ENCODE measurements around the gene CRYGD. TPM values are rescaled to one million over a fixed set of nuclear protein-coding genes. Genes with fewer than 3 reads are reported as not detected.

CRYGD gene
- total and polyA plus RNA-seq, 7 donors = not detected

DNA sequence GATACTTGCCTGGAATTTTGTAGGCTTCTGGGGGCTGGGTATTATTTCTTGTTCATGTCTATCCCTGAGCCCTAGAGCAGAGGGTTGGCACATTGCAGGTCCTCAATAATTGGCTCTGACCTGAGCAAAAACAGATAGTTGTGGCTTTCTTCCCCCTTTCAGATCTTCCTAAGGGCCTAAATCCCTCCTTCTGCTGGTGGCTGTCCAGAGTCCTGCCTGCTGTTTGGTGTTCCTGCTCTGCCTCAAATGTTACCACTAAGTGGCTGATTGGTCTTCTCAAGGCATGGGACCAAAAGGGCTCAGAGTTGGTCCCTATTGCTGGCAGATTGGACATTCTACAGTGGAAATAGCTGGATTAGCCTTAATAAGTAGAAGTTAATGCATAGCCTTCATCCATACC, 22.7 kb upstream of the CRYGD start:
- ATAC-seq = no peak
- DNase-seq = no peak
- Histone ChIP-seq H3K27me3 (ENCODE audit: insufficient read depth in 3 of 3, low read length in 2 of 3) (no peaks in the 10 kb centered on the region), H3K4me3 (no peak overlapping the region), H3K9me3 (no peaks in the 10 kb centered on the region), H3K27ac (no peak overlapping the region), H3K36me3 (ENCODE audit: insufficient read depth in 1 of 2, low read depth in 1 of 2) (no peaks in the 10 kb centered on the region), H3K4me1 (no peaks in the 10 kb centered on the region)
- intact Hi-C loops (cut with DNase I) = no loop called here
- TF ChIP-seq, protein P1, sequence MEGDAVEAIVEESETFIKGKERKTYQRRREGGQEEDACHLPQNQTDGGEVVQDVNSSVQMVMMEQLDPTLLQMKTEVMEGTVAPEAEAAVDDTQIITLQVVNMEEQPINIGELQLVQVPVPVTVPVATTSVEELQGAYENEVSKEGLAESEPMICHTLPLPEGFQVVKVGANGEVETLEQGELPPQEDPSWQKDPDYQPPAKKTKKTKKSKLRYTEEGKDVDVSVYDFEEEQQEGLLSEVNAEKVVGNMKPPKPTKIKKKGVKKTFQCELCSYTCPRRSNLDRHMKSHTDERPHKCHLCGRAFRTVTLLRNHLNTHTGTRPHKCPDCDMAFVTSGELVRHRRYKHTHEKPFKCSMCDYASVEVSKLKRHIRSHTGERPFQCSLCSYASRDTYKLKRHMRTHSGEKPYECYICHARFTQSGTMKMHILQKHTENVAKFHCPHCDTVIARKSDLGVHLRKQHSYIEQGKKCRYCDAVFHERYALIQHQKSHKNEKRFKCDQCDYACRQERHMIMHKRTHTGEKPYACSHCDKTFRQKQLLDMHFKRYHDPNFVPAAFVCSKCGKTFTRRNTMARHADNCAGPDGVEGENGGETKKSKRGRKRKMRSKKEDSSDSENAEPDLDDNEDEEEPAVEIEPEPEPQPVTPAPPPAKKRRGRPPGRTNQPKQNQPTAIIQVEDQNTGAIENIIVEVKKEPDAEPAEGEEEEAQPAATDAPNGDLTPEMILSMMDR (IDR thresholded peaks at IDR 0.05) = no peak

GRCh38 chr2:208146006-208146405, 21.7 kb upstream of the CRYGD start, which contains the start of gene CRYGB:
TSS of gene CRYGB (minus strand) at chr2:208146158. CDS start at chr2:208146120, 38 bp downstream.
- no peaks in the 10 kb centered on the region for H3K27me3 ChIP-seq (ENCODE audit: insufficient read depth in 3 of 3, low read length in 2 of 3)
- no peak for DNase-seq
- H3K4me1 ChIP-seq = no peaks in the 10 kb centered on the region
- intact Hi-C loops (cut with DNase I) = no loop called here
- no peaks in the 10 kb centered on the region for H3K9me3 ChIP-seq
- TF ChIP-seq, protein P1 (IDR thresholded peaks at IDR 0.05) = no peak
- no peaks in the 10 kb centered on the region for H3K36me3 ChIP-seq (ENCODE audit: insufficient read depth in 1 of 2, low read depth in 1 of 2)
- 40 to 59% (median 45%) methylated on average over 6 of the region's 6 CpGs for WGBS, 3 donors
- H3K4me3 ChIP-seq = no peak within 1 kb of the TSS
- ATAC-seq = no peak
- no peak within 1 kb of the TSS for H3K27ac ChIP-seq

- Histone ChIP-seq H3K9me3 (no peaks in the 10 kb centered on the region), H3K27ac (no peak overlapping the region), H3K36me3 (ENCODE audit: insufficient read depth in 1 of 2, low read depth in 1 of 2) (no peaks in the 10 kb centered on the region), H3K27me3 (ENCODE audit: insufficient read depth in 3 of 3, low read length in 2 of 3) (no peaks in the 10 kb centered on the region), H3K4me1 (no peaks in the 10 kb centered on the region), H3K4me3 (no peak overlapping the region)
- WGBS, 3 donors = 51 to 78% (median 59%) methylated on average over 12 to 14 of the region's 14 CpGs
- DNase-seq (no peak), ATAC-seq (no peak)
- TF ChIP-seq, protein P1 (IDR thresholded peaks at IDR 0.05) = no peak
- intact Hi-C loops (cut with DNase I) = no loop called here
These were observed 18.8 kb upstream of the CRYGD start for GRCh38 chr2:208142925-208143799.

DNA sequence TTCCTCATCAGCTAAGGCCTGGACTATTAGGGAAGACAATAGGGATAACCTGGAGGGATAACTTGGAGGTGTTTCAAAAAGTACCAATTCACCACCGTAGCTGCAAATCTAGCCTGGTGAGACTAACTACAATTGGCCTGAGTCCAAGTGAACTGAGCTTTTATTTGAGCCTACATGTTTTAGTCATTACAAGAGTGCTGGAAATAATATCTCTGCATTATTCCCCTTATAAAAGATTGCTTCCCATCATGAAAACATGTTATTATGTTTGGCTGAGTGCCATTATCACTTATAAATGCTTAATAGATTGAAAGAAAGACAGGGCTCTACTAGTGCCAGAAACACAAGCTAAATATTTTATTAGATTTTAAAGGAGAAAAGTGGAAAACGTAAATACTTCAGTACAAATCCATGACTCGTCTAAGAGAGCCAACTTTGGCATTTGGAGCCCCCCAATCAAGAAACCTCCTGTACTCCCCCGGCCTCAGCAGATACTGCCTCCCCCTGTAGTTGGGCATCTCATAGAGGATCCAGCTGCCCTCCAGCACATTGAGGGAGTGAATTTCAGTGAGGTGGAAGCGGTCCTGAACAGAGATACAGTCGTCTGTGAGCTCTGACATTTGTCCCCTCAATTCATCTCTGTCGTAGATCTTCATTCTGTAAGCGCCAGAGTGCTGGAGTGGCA, 18.1 kb upstream of the CRYGD start:
- no peak overlapping the region for H3K27ac ChIP-seq
- ATAC-seq = no peak

More for the DNA sequence above, 18.1 kb upstream of the CRYGD start:
- intact Hi-C loops (cut with DNase I) = no loop called here
- Histone ChIP-seq H3K4me3 (no peak overlapping the region), H3K36me3 (ENCODE audit: insufficient read depth in 1 of 2, low read depth in 1 of 2) (no peaks in the 10 kb centered on the region), H3K27me3 (ENCODE audit: insufficient read depth in 3 of 3, low read length in 2 of 3) (no peaks in the 10 kb centered on the region), H3K9me3 (no peaks in the 10 kb centered on the region), H3K4me1 (no peaks in the 10 kb centered on the region)
- 21 to 29% (median 23%) methylated on average over 8 of the region's 8 CpGs for WGBS, 3 donors
- DNase-seq = no peak
- TF ChIP-seq, protein P1 (IDR thresholded peaks at IDR 0.05) = no peak

All from psoas muscle (tissue), 8 donors.